Mesothelial cell of epicardium (in vitro differentiated cells): Measurements from ENCODE around the gene MALT1. TPM values are rescaled to one million over a fixed set of nuclear protein-coding genes. Genes with fewer than 3 reads are reported as not detected.

Experiments
- DNase-seq, 2 experiments: peaks; one replicate each; pipeline ENCODE4 v3.0.0; 2021; ENCODE audit warnings: low spot score in 2 of 2; ENCODE audit not compliant: unreplicated experiment in 2 of 2
- H3K27ac Mint-ChIP-seq: 2 replicates; pipeline ENCODE4 v1.8.0; 2021; ENCODE audit warnings: mixed read lengths
- H3K27me3 Mint-ChIP-seq: 2 replicates; pipeline ENCODE4 v1.8.0; 2021; ENCODE audit warnings: low read depth, mixed read lengths
- H3K36me3 Mint-ChIP-seq: 2 replicates; pipeline ENCODE4 v1.8.0; 2021; ENCODE audit warnings: mixed read lengths
- H3K4me1 Mint-ChIP-seq: 2 replicates; pipeline ENCODE4 v1.8.0; 2021; ENCODE audit warnings: mixed read lengths
- H3K4me3 Mint-ChIP-seq: 2 replicates; pipeline ENCODE4 v1.8.0; 2021; ENCODE audit warnings: mild to moderate bottlenecking, moderate library complexity, mixed read lengths
- H3K9me3 Mint-ChIP-seq: 2 replicates; pipeline ENCODE4 v1.8.0; 2021; ENCODE audit warnings: mixed read lengths
- total RNA-seq: library from RNA; stranded (reverse); gene quantifications from 3 replicates; pipeline ENCODE4 v1.2.1, GENCODE V29; 2021
- TF ChIP-seq, protein P1 (sequence below): fragments of 200-600 bp; sonication (generic); IDR thresholded peaks from one replicate; pipeline ENCODE4 v1.5.0; 2021; ENCODE audit warnings: antibody characterized with exemption; ENCODE audit not compliant: unreplicated experiment

The MALT1 gene
- total RNA-seq, 1 donor from 2014 or later = 25.3 TPM

DNA sequence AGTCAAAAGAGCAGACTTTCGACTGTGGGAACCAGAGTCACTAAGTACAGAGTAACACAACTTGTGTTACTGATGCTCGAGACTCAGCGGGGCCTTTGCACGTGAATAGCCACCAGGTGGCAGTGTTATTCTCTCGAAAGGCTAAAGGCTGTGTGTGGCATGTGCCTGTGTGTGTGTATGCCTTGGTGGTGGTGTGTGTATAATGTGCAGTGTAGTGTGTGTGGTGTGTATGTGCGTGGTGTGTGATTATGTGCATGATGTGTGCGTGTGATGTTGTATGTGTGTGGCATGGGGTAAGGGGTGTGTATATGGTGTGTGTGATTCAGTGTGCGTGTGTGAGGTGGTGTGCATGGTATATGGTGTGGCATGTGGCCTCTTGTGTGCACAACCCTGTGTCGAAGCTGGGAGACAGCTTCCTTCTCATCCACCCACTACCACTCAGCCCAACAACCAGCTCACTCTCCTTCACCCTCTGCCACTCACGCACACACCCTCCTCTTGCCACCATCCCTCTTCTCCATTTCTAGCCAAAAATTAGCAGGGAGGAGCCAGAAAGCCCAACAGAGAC, 110.4 kb downstream of the MALT1 start:
- Mint-ChIP-seq H3K4me3 (no peak overlapping the region), H3K4me1 (peaks cover 16% of the 10 kb centered on the region), H3K27ac (no peak overlapping the region), H3K9me3 (no peaks in the 10 kb centered on the region), H3K27me3 (no peaks in the 10 kb centered on the region), H3K36me3 (no peaks in the 10 kb centered on the region)
- TF ChIP-seq, protein P1, sequence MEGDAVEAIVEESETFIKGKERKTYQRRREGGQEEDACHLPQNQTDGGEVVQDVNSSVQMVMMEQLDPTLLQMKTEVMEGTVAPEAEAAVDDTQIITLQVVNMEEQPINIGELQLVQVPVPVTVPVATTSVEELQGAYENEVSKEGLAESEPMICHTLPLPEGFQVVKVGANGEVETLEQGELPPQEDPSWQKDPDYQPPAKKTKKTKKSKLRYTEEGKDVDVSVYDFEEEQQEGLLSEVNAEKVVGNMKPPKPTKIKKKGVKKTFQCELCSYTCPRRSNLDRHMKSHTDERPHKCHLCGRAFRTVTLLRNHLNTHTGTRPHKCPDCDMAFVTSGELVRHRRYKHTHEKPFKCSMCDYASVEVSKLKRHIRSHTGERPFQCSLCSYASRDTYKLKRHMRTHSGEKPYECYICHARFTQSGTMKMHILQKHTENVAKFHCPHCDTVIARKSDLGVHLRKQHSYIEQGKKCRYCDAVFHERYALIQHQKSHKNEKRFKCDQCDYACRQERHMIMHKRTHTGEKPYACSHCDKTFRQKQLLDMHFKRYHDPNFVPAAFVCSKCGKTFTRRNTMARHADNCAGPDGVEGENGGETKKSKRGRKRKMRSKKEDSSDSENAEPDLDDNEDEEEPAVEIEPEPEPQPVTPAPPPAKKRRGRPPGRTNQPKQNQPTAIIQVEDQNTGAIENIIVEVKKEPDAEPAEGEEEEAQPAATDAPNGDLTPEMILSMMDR = peak; percentile 83
- peak; percentile 42 to 79 for DNase-seq

DNA sequence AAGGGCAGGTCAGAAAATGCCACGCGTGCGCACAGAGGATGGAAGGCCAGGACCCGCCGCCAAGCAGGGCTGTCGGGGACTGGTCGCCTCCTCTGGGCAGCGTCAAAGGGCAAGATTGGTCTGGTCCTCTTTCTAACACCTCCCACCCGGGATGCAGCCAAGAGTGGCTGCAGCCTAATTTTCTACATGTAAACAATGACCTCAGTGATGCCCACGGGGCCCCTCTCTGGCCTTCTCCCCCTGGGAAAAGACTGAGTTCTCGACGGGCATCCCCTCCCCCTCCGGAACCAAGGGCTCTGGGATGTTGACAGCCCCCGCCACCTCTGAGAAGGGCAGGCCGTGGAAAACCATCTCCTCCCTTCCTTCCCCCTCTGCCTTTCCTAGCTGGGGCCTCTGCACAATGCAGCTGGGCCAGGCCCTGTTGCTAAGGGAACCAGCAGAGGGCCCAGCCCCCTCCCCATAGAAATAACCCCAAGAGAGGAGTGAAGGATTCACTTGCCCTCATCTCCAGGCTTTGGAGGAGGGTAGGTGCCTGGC, 113.4 kb downstream of the MALT1 start:
- Mint-ChIP-seq H3K4me1 (peaks cover 24% of the 10 kb centered on the region), H3K36me3 (no peaks in the 10 kb centered on the region)

DNA sequence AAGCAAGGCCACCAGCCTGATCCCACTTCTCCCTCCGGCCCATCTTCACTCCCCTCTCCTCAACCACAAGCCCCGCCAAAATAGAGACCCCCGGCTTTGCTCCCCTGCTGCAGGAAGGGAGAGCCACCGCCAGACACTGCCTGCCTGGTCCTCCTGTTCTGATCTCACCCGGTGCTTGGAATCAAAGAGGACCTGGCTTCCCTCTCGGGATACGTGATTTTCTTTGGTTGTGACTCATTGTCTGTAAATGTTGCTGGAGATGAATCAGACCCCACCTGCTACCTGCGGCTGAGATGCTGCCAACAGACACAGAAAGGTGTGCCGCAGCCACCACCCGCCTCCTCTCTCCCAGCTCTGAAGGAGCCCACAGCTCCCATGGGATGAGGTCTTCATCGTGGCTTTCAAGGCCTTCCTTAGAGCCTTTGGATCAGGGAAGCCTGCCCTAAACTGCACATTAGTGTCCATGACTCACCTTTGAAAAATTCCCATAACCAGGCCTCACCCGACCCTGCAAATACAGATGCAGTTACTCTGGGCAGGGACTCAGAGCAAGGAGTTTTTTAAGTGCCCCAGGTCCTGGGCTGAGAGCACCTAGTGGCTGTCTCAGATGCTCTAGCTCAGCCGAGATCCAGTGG, 114.0 kb downstream of the MALT1 start:
- Mint-ChIP-seq H3K4me3 (no peak overlapping the region), H3K27ac (peak overlapping the region; percentile 78), H3K36me3 (no peaks in the 10 kb centered on the region), H3K4me1 (peaks cover 26% of the 10 kb centered on the region), H3K27me3 (no peaks in the 10 kb centered on the region), H3K9me3 (no peaks in the 10 kb centered on the region)
- TF ChIP-seq, protein P1 = no peak
- DNase-seq = no peak

More for the DNA sequence above, 113.4 kb downstream of the MALT1 start:
- no peak for DNase-seq
- Mint-ChIP-seq H3K27me3 (no peaks in the 10 kb centered on the region), H3K27ac (peak overlapping the region; percentile 78), H3K4me3 (no peak overlapping the region), H3K9me3 (no peaks in the 10 kb centered on the region)
- TF ChIP-seq, protein P1 = no peak

DNA sequence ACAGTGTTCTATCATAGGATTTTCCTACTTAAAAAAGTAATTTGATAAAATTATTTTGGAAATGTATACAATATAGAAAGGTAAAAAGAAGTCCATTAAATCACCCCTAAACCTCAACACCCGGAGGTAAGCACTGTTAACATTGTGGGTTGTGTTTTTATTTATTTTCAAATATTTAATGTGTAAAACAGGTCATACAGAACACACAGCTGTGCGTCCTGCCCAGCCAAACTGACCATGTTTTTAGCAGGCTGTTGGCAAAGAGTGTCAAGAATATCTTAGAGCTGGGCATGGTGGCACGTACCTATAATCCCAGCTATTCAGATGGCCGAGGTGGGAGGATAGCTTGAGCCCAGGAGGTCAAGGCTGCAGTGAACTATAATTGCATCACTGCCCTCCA, 114.6 kb downstream of the MALT1 start:
- TF ChIP-seq, protein P1 = no peak
- H3K4me1 Mint-ChIP-seq = peaks cover 26% of the 10 kb centered on the region
- H3K27me3 Mint-ChIP-seq = no peaks in the 10 kb centered on the region
- H3K36me3 Mint-ChIP-seq = no peaks in the 10 kb centered on the region
- no peak overlapping the region for H3K4me3 Mint-ChIP-seq
- no peak for DNase-seq
- H3K9me3 Mint-ChIP-seq = no peaks in the 10 kb centered on the region
- H3K27ac Mint-ChIP-seq = peak overlapping the region; percentile 78

DNA sequence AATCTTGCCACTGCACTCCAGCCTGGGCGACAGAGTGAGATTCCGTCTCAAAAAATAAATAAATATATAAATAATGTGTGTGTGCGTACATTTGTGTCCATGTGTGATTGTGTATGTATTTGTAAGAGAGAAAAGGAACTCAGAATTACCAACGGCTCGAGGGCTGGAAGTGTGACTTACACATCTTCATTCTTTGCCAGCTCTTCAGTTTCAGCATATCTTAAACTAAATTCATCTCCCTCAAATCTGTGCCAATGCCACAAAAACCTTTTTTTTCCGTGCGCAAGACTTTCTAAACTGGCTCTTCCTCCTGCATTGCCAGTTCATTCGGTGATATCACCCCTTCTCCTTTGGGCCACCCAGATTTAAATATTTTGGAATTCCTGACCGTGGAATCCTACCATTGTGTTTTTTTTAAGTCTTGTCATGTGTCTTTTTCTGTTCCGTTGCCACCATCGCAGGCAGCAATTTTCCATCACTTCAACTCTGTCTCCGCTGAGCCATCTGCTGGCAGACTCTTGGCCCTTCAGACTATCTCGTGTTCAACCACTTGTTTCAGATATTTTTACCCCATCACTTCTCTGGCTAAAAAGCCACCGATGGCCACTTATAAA, 116.4 kb downstream of the MALT1 start:
- no peaks in the 10 kb centered on the region for H3K9me3 Mint-ChIP-seq
- no peak overlapping the region for H3K27ac Mint-ChIP-seq
- peaks cover 26% of the 10 kb centered on the region for H3K4me1 Mint-ChIP-seq
- TF ChIP-seq, protein P1 = no peak
- H3K4me3 Mint-ChIP-seq = no peak overlapping the region
- H3K36me3 Mint-ChIP-seq = no peaks in the 10 kb centered on the region
- no peaks in the 10 kb centered on the region for H3K27me3 Mint-ChIP-seq
- DNase-seq = no peak
